Peyer's patch (tissue), 4 donors: Measurements from ENCODE around the gene CASKIN2. TPM values are rescaled to one million over a fixed set of nuclear protein-coding genes. Genes with fewer than 3 reads are reported as not detected.
A peak's percentile ranks its signal among the peaks of the same experiment; 100 is the strongest.

Experiments used
- DNase-seq, 3 donors: peaks; one replicate each; pipeline ENCODE4 v3.0.0-alpha.2; 2017 to 2019
- H3K27ac ChIP-seq, 4 donors: fragments of 200-600 bp; sonication (generic); one replicate each; pipeline ENCODE4 v1.5.1; 2016 to 2019
- H3K27me3 ChIP-seq, 2 donors: fragments of 200-600 bp; sonication (generic); one replicate each; pipeline ENCODE4 v1.5.1; 2019
- H3K36me3 ChIP-seq, 3 donors: fragments of 200-600 bp; sonication (generic); one replicate each; pipeline ENCODE4 v1.5.1; 2016 to 2019
- H3K4me1 ChIP-seq, 4 donors: fragments of 200-600 bp; sonication (generic); one replicate each; pipeline ENCODE4 v1.5.1; 2016 to 2019
- H3K4me3 ChIP-seq, 4 donors: fragments of 200-600 bp; sonication (generic); 1 replicate in 3 of 4; 2 replicates in 1 of 4; pipeline ENCODE4 v1.5.1; 2016 to 2019; ENCODE audit warnings: mild to moderate bottlenecking in 1 of 4
- H3K9me3 ChIP-seq, 4 donors: fragments of 200-600 bp; sonication (generic); one replicate each; pipeline ENCODE4 v1.5.1; 2016 to 2019; ENCODE audit warnings: mild to moderate bottlenecking in 1 of 4
- CTCF ChIP-seq, 6 experiments: fragments of 450-650 bp in 4 of 6; fragments of 200-600 bp in 2 of 6; sonication (generic) in 1 of 6; IDR thresholded peaks; one replicate each; pipeline ENCODE4 v1.5.1; 2017 to 2019; ENCODE audit warnings: antibody characterized with exemption in 6 of 6, mild to moderate bottlenecking in 3 of 6, moderate library complexity in 1 of 6
- POLR2A ChIP-seq, 2 donors: fragments of 450-650 bp; IDR thresholded peaks; one replicate each; pipeline ENCODE4 v1.5.1; 2017; ENCODE audit warnings: antibody characterized with exemption in 2 of 2, mild to moderate bottlenecking in 2 of 2, moderate library complexity in 2 of 2
- total RNA-seq, 4 donors: library from RNA; depleted of rRNA; stranded (reverse); fragments of >200 nt; gene quantifications; one replicate each; pipeline ENCODE4 v1.1.0, GENCODE V29; 2016

CASKIN2 gene
- total RNA-seq, 4 donors from 2014 or later, result 12.4 to 24.0 (median 17.3) TPM

GRCh38 chr17:75544250-75544649, 28.9 kb upstream of the CASKIN2 start:
- Histone ChIP-seq H3K36me3 (peaks cover 0 to 22% (median 0%) of the 10 kb centered on the region in 3 donors), H3K27me3 (no peaks in the 10 kb centered on the region), H3K4me1 (peaks cover 0 to 46% (median 0%) of the 10 kb centered on the region in 4 donors), H3K27ac (no peak overlapping the region), H3K4me3 (no peak overlapping the region), H3K9me3 (no peaks in the 10 kb centered on the region)
- TF ChIP-seq CTCF (IDR thresholded peaks at IDR 0.05) (no peak), POLR2A (IDR thresholded peaks at IDR 0.05) (no peak)
- DNase-seq, result no peak

GRCh38 chr17:75542728-75543336, 27.5 kb upstream of the CASKIN2 start:
- Histone ChIP-seq H3K36me3 (peaks cover 0 to 22% (median 0%) of the 10 kb centered on the region in 3 donors), H3K27me3 (no peaks in the 10 kb centered on the region), H3K27ac (peak overlapping the region in 3 of 4 donors; percentile 61 to 82 (median 78)), H3K4me3 (no peak overlapping the region), H3K4me1 (peaks cover 0 to 49% (median 0%) of the 10 kb centered on the region in 4 donors), H3K9me3 (no peaks in the 10 kb centered on the region)
- TF ChIP-seq CTCF (IDR thresholded peaks at IDR 0.05) (no peak), POLR2A (IDR thresholded peaks at IDR 0.05) (no peak)
- DNase-seq, result no peak

GRCh38 chr17:75542229-75542628, 26.9 kb upstream of the CASKIN2 start:
- H3K4me1 ChIP-seq, result peaks cover 0 to 54% (median 0%) of the 10 kb centered on the region in 4 donors
- peak in 2 of 3 donors; percentile 60 to 72 for DNase-seq

GRCh38 chr17:75540923-75541503, 25.7 kb upstream of the CASKIN2 start:
- no peak for TF ChIP-seq CTCF (IDR thresholded peaks at IDR 0.05)
- TF ChIP-seq POLR2A (IDR thresholded peaks at IDR 0.05), result no peak
- Histone ChIP-seq H3K27ac (peak overlapping the region in 3 of 4 donors; percentile 19 to 72 (median 58)), H3K4me3 (no peak overlapping the region), H3K4me1 (peaks cover 0 to 54% (median 0%) of the 10 kb centered on the region in 4 donors), H3K27me3 (no peaks in the 10 kb centered on the region), H3K36me3 (peaks cover 0 to 16% (median 0%) of the 10 kb centered on the region in 3 donors), H3K9me3 (no peaks in the 10 kb centered on the region)
- DNase-seq, result no peak

More at GRCh38 chr17:75542229-75542628, 26.9 kb upstream of the CASKIN2 start:
- TF ChIP-seq CTCF (IDR thresholded peaks at IDR 0.05) (peak in 1 of 6 experiments; percentile 9), POLR2A (IDR thresholded peaks at IDR 0.05) (no peak)
- H3K36me3 ChIP-seq, result peaks cover 0 to 22% (median 0%) of the 10 kb centered on the region in 3 donors
- no peak overlapping the region for H3K4me3 ChIP-seq
- H3K9me3 ChIP-seq, result no peaks in the 10 kb centered on the region
- H3K27me3 ChIP-seq, result no peaks in the 10 kb centered on the region
- peak overlapping the region in 3 of 4 donors; percentile 61 to 82 (median 78) for H3K27ac ChIP-seq

GRCh38 chr17:75539967-75540729, 24.8 kb upstream of the CASKIN2 start:
- no peak for DNase-seq
- Histone ChIP-seq H3K4me1 (peaks cover 0 to 61% (median 2%) of the 10 kb centered on the region in 4 donors), H3K4me3 (no peak overlapping the region)

More at GRCh38 chr17:75539967-75540729, 24.8 kb upstream of the CASKIN2 start:
- H3K36me3 ChIP-seq, result peaks cover 0 to 16% (median 0%) of the 10 kb centered on the region in 3 donors
- no peaks in the 10 kb centered on the region for H3K9me3 ChIP-seq
- TF ChIP-seq CTCF (IDR thresholded peaks at IDR 0.05) (no peak), POLR2A (IDR thresholded peaks at IDR 0.05) (no peak)
- peak overlapping the region in 2 of 4 donors; percentile 35 to 72 for H3K27ac ChIP-seq
- H3K27me3 ChIP-seq, result no peaks in the 10 kb centered on the region
